GM21381 (cell line): ENCODE measurements around the gene RDH8.

Experiments used
- ATAC-seq: cut with Tn5 transposase; IDR thresholded peaks from one replicate; pipeline ENCODE4 v1.9.1; 2021; ENCODE audit warnings: mild to moderate bottlenecking, moderate library complexity; ENCODE audit not compliant: unreplicated experiment

The RDH8 gene

GRCh38 chr19:10033614-10034013 lies 20.3 kb downstream of the RDH8 start:
- no peak for ATAC-seq

- ATAC-seq: no peak
These were observed 23.4 kb downstream of the RDH8 start for GRCh38 chr19:10036601-10037071.

- ATAC-seq: no peak
These were observed 24.1 kb downstream of the RDH8 start for GRCh38 chr19:10037367-10037766.

- ATAC-seq: no peak
These were observed 24.5 kb downstream of the RDH8 start for GRCh38 chr19:10037809-10038208.

- no peak for ATAC-seq
These were observed 30.1 kb downstream of the RDH8 start for GRCh38 chr19:10043286-10043927.

- ATAC-seq: no peak
These were observed 31.1 kb downstream of the RDH8 start for GRCh38 chr19:10044390-10044789.

GRCh38 chr19:10045371-10045770 lies 32.1 kb downstream of the RDH8 start:
- ATAC-seq: no peak

- no peak for ATAC-seq
These were observed 36.3 kb downstream of the RDH8 start for GRCh38 chr19:10049626-10050025.

- ATAC-seq: no peak
These were observed 39.5 kb downstream of the RDH8 start for GRCh38 chr19:10052602-10053360.

GRCh38 chr19:10061717-10062310 lies 48.5 kb downstream of the RDH8 start:
- ATAC-seq: no peak

- ATAC-seq: no peak
These were observed 54.9 kb downstream of the RDH8 start for GRCh38 chr19:10068205-10068604.

- no peak for ATAC-seq
These were observed 55.8 kb downstream of the RDH8 start for GRCh38 chr19:10069046-10069445.

GRCh38 chr19:10070730-10071446 lies 57.6 kb downstream of the RDH8 start:
- no peak for ATAC-seq
